K562 (cell line): Measurements from ENCODE around the gene KAZN. TPM values are rescaled to one million over a fixed set of nuclear protein-coding genes. Genes with fewer than 3 reads are reported as not detected.
A peak's percentile ranks its signal among the peaks of the same experiment; 100 is the strongest.

Experiments used
- ATAC-seq: fragments of 200-7000 bp; cut with Tn5 transposase; 3 replicates; pipeline ENCODE4 v1.9.1; 2020; ENCODE audit warnings: moderate library complexity
- BruUV-seq: library from RNA; stranded (reverse); fragments of 400-500 nt; replicated peaks from 2 replicates; lab custom pipeline; 2021; lab: Mats Ljungman, UMichigan
- CTCF ChIA-PET: fragments of 300-600 bp; formaldehyde crosslinking; extraction: SDS; loops from one replicate; lab custom pipeline; 2021; ENCODE audit warnings: low intra/inter-chr PET ratio; lab: Yijun Ruan, JAX
- POLR2A ChIA-PET: fragments of 300-600, 350-650 bp; sonication (Branson Sonifier 250); formaldehyde crosslinking; extraction: SDS; loops from one replicate; lab custom pipeline; 2021; ENCODE audit warnings: antibody characterized with exemption, inconsistent platforms; lab: Yijun Ruan, JAX
- DNase-seq, 4 experiments: peaks; one replicate each; pipeline versions ENCODE4 v3.0.0 to v3.0.0-alpha.2; 2011 to 2018; ENCODE audit warnings: low spot score in 3 of 4, mixed read lengths in 3 of 4; ENCODE audit errors: extremely low read depth in 1 of 4
- FAIRE-seq: peaks from 2 replicates; lab custom pipeline; 2011; peaks lifted over from hg19 to GRCh38; lab: Jason Lieb, UNC
- H2AFZ ChIP-seq: 2 replicates; pipeline ENCODE4 v1.6.0; 2011; ENCODE audit warnings: low read depth, low read length, control low read depth, inconsistent platforms
- H3K27ac ChIP-seq: fragments of 200-600 bp; 3 replicates; pipeline ENCODE4 v1.8.0; 2011; ENCODE audit warnings: low read depth, mild to moderate bottlenecking, control low read depth, inconsistent platforms, low read length, moderate library complexity, mixed read lengths; ENCODE audit errors: extremely low read depth
- H3K27me3 ChIP-seq, 2 experiments: fragments of 300-600 bp in 1 of 2; 2 replicates in 1 of 2; 3 replicates in 1 of 2; pipeline versions ENCODE4 v1.6.0 to v1.8.0; 2011; ENCODE audit warnings: inconsistent platforms in 2 of 2, low read length in 2 of 2, mild to moderate bottlenecking in 1 of 2, mixed read lengths in 1 of 2, moderate library complexity in 1 of 2; ENCODE audit not compliant: control insufficient read depth in 2 of 2, insufficient read depth in 2 of 2
- H3K36me3 ChIP-seq: fragments of 300-600 bp; 3 replicates; pipeline ENCODE4 v1.8.0; 2011; ENCODE audit warnings: mild to moderate bottlenecking, low read length, inconsistent platforms; ENCODE audit not compliant: control insufficient read depth, insufficient read depth
- H3K4me1 ChIP-seq, 2 experiments: fragments of 200-600 bp in 1 of 2; replicated peaks in 1 of 2; 2 replicates in 1 of 2; 3 replicates in 1 of 2; pipeline versions ENCODE4 v1.5.1 to v1.8.0; 2011; ENCODE audit warnings: inconsistent platforms in 2 of 2, low read length in 2 of 2, mild to moderate bottlenecking in 1 of 2, mixed read lengths in 1 of 2, moderate library complexity in 1 of 2; ENCODE audit not compliant: control insufficient read depth in 2 of 2, insufficient read depth in 2 of 2
- H3K4me2 ChIP-seq: 2 replicates; pipeline ENCODE4 v1.6.1; 2011; ENCODE audit warnings: low read length, control low read depth, inconsistent platforms, mixed read lengths; ENCODE audit not compliant: insufficient read depth
- H3K4me3 ChIP-seq: fragments of 200-600 bp; sonication (generic), shearing (Covaris generic); 2 replicates; pipeline ENCODE4 v1.5.1; 2016; ENCODE audit warnings: control low read depth, inconsistent platforms
- H3K79me2 ChIP-seq: fragments of 200-600 bp; 3 replicates; pipeline ENCODE4 v1.8.0; 2011; ENCODE audit warnings: low read length, inconsistent platforms; ENCODE audit not compliant: control insufficient read depth, insufficient read depth
- H3K9ac ChIP-seq, 2 experiments: 2 replicates each; pipeline versions ENCODE4 v1.6.0 to v1.6.1; 2011; ENCODE audit warnings: low read depth in 2 of 2, low read length in 2 of 2, control low read depth in 1 of 2, inconsistent platforms in 1 of 2, mild to moderate bottlenecking in 1 of 2, mixed read lengths in 1 of 2; ENCODE audit not compliant: insufficient read depth in 1 of 2
- H3K9me1 ChIP-seq: one replicate; pipeline ENCODE4 v1.6.0; 2011; ENCODE audit warnings: inconsistent platforms, mild to moderate bottlenecking, low read length, moderate library complexity; ENCODE audit not compliant: control insufficient read depth, insufficient read depth
- H3K9me3 ChIP-seq: replicated peaks from 2 replicates; pipeline ENCODE4 v1.5.1; 2011; ENCODE audit warnings: low read depth, low read length, inconsistent platforms; ENCODE audit not compliant: control insufficient read depth, insufficient read depth
- H4K20me1 ChIP-seq: replicated peaks from 2 replicates; pipeline ENCODE4 v1.6.1; 2011; ENCODE audit warnings: low read length, inconsistent platforms, mixed read lengths; ENCODE audit not compliant: control insufficient read depth, insufficient read depth
- CREM ChIP-seq: IDR thresholded peaks from 2 replicates; pipeline ENCODE4 v1.6.1; 2014; ENCODE audit warnings: antibody characterized with exemption, low read depth
- FOXJ2 ChIP-seq: fragments of 200-800 bp; sonication (Bioruptor generic); IDR thresholded peaks from 2 replicates; pipeline ENCODE4 v1.6.1; 2016; ENCODE audit warnings: missing genetic modification characterization, missing compliant biosample characterization
- KLF10 ChIP-seq: fragments of 250-450 bp; sonication (Bioruptor Pico); IDR thresholded peaks from 2 replicates; pipeline ENCODE4 v1.6.1; 2021; ENCODE audit warnings: matching md5 sums
- PHF8 ChIP-seq: fragments of 200-600 bp; sonication (generic); IDR thresholded peaks from 2 replicates; pipeline ENCODE4 v1.6.1; 2012; ENCODE audit warnings: mixed run types, mild to moderate bottlenecking, inconsistent platforms, low read length, moderate library complexity, borderline replicate concordance
- SMARCC2 ChIP-seq: fragments of 450-650 bp; IDR thresholded peaks from 2 replicates; pipeline ENCODE4 v1.6.1; 2017; ENCODE audit warnings: antibody characterized with exemption, moderate library complexity, mild to moderate bottlenecking, low read depth
- ZBTB40 ChIP-seq, 2 experiments: fragments of 450-650 bp in 1 of 2; sonication (generic) in 1 of 2; formaldehyde crosslinking in 1 of 2; IDR thresholded peaks; 2 replicates each; pipeline versions ENCODE4 v1.7.1 to v1.9.0; 2016 to 2022; ENCODE audit warnings: inconsistent platforms in 1 of 2, mild to moderate bottlenecking in 1 of 2, missing genetic modification reagents in 1 of 2
- ZNF764 ChIP-seq: fragments of 250-450 bp; sonication (Bioruptor Pico); IDR thresholded peaks from 2 replicates; pipeline ENCODE4 v1.4.0; 2020; ENCODE audit warnings: low read depth, mild to moderate bottlenecking, moderate library complexity
- WGBS: fragments of 100-300 bp; shearing (Covaris generic); methylation state at CpG from one replicate; pipeline ENCODE4 v1.1.6; 2016; ENCODE audit warnings: low coverage, mixed read lengths; ENCODE audit not compliant: insufficient coverage; ENCODE audit errors: missing lambda C conversion rate; 5-methylcytosine and 5-hydroxymethylcytosine counted together
- in situ Hi-C: fragments of 300-500 bp; cut with MboI; formaldehyde crosslinking; loops from 4 replicates; pipeline ENCODE4 v1.15.0; 2018; ENCODE audit warnings: inconsistent platforms, mixed read lengths
- intact Hi-C: fragments of 100-400 bp; cut with micrococcal nuclease; formaldehyde crosslinking; loops from 2 replicates; pipeline ENCODE4 v1.14.2; 2022
- polyA plus RNA-seq, 8 experiments: library from polyadenylated mRNA; depleted of rRNA in 4 of 8; stranded (reverse) in 5 of 8; unstranded in 3 of 8; fragments of >200 nt; fragmentation: Nextera tagmentation in 2 of 8; fragmentation: Illumina TruSeq in 1 of 8; extraction: Ambion mirVana in 2 of 8; extraction: Trizol in 1 of 8; gene quantifications; 2 replicates each; pipeline versions ENCODE4 v1.2.1 to v1.2.3, GENCODE V29; 2011 to 2014; ENCODE audit warnings: inconsistent platforms in 1 of 8, missing spikeins in 1 of 8
- total RNA-seq, 7 experiments: library from RNA; depleted of rRNA in 6 of 7; stranded (reverse); fragments of >200 nt in 6 of 7; fragmentation: Illumina TruSeq in 2 of 7; extraction: Trizol in 2 of 7; gene quantifications; 2 replicates each; pipeline versions ENCODE4 v1.2.1 to v1.2.3, GENCODE V29; 2011 to 2021; ENCODE audit warnings: low replicate concordance in 1 of 7

KAZN gene
- total and polyA plus RNA-seq, 9 of the 15 experiments (the other 6 are each of a cell fraction or from before 2014, with no cell fraction given), result 2.1 to 21.6 (median 5.4) TPM

- no peak for ATAC-seq
Observed at GRCh38 chr1:15022048-15022447, 423.6 kb downstream of the KAZN start.

GRCh38 chr1:15023205-15023604 is 424.7 kb downstream of the KAZN start:
- Histone ChIP-seq H3K27ac (no peak overlapping the region), H3K4me1 (peaks cover 6 to 16% of the 10 kb centered on the region in 2 experiments; a peak in 3 of 5 replicates), H4K20me1 (peaks cover 5% of the 10 kb centered on the region; the same call in 1 of the 2 replicates), H3K9me1 (no peaks in the 10 kb centered on the region), H3K9ac (peak overlapping the region in 1 of 2 experiments; percentile 37; a peak in 1 of 4 replicates), H3K4me3 (no peak overlapping the region), H2AFZ (no peak overlapping the region), H3K9me3 (no peaks in the 10 kb centered on the region), H3K4me2 (no peak overlapping the region), H3K27me3 (no peaks in the 10 kb centered on the region), H3K79me2 (no peaks in the 10 kb centered on the region), H3K36me3 (no peaks in the 10 kb centered on the region)
- TF ChIP-seq FOXJ2 (tag) (no peak), SMARCC2 (no peak), ZBTB40 (IDR thresholded peaks at IDR 0.05) (0 out of 2 replicates have a peak, but pooled peaks have one; percentile 20), ZBTB40 (CRISPR knock-in tag; IDR thresholded peaks at IDR 0.05) (no peak)
- BruUV-seq, result no TSS peak
- FAIRE-seq (no peak), DNase-seq (no peak), ATAC-seq (no peak)
- intact Hi-C loops, result no loop called here
- 66% methylated on average over 4 of the region's 5 CpGs for WGBS
- POLR2A ChIA-PET, result interaction anchor here (0.5 to 0.8 kb wide), 5 partner anchors 9 to 270 kb away, joined by 3 to 6 read pairs (median 4); no protein-coding TSS in a partner anchor
- CTCF ChIA-PET, result no interaction called here
- in situ Hi-C loops, result loop anchor here (5.0 to 10.0 kb wide), 2 partner anchors 91 to 238 kb away; no protein-coding TSS in a partner anchor

More at GRCh38 chr1:15022048-15022447, 423.6 kb downstream of the KAZN start:
- Histone ChIP-seq H2AFZ (no peak overlapping the region), H4K20me1 (peaks cover 5% of the 10 kb centered on the region; the same call in 1 of the 2 replicates), H3K4me2 (no peak overlapping the region), H3K9ac (no peak overlapping the region), H3K27me3 (no peaks in the 10 kb centered on the region), H3K27ac (no peak overlapping the region), H3K4me1 (peaks cover 6 to 13% of the 10 kb centered on the region in 2 experiments; a peak in 3 of 5 replicates), H3K4me3 (no peak overlapping the region)
- BruUV-seq, result no TSS peak
- in situ Hi-C loops, result loop anchor here (5.0 to 10.0 kb wide), 2 partner anchors 90 to 237 kb away; no protein-coding TSS in a partner anchor
- CTCF ChIA-PET, result no interaction called here
- intact Hi-C loops, result no loop called here
- DNase-seq (no peak), FAIRE-seq (no peak)
- 84% methylated on average over 10 of the region's 10 CpGs for WGBS
- TF ChIP-seq KLF10 (CRISPR knock-in tag) (no peak), CREM (no peak), PHF8 (no peak), ZNF764 (CRISPR knock-in tag) (no peak)
- TF ChIP-seq, all 486 proteins: peak for 0
- POLR2A ChIA-PET, result interaction anchor here (0.6 kb wide), 1 partner anchor 398 kb away, joined by 3 read pairs; no protein-coding TSS in a partner anchor
- Histone ChIP-seq H3K36me3 (no peaks in the 10 kb centered on the region), H3K79me2 (0 out of 3 replicates have a peak, but pooled peaks cover 2% of the 10 kb centered on the region), H3K9me1 (no peaks in the 10 kb centered on the region), H3K9me3 (no peaks in the 10 kb centered on the region)
